Activated T-helper 1 cell treated with Interleukin-2 at 50 U/mL for 16 hours (primary cell): Measurements from ENCODE around the gene ASPHD1.
"Not testable (repeated sequence)": the region's sequence is repeated elsewhere in the genome, so short reads cannot be mapped to it uniquely, and the experiment has no call there.

Experiments used
- DNase-seq: peaks from one replicate; pipeline ENCODE4 v3.0.0-alpha.2; 2020; ENCODE audit warnings: low read depth

ASPHD1 gene

GRCh38 chr16:29877266-29877961, 22.9 kb upstream of the ASPHD1 start:
- DNase-seq = no peak

GRCh38 chr16:29878172-29878571, 22.1 kb upstream of the ASPHD1 start:
- DNase-seq = no peak

- no peak for DNase-seq
Observed at GRCh38 chr16:29881050-29881449, 19.2 kb upstream of the ASPHD1 start.

GRCh38 chr16:29883987-29884386, 16.3 kb upstream of the ASPHD1 start:
- DNase-seq = no peak

- not testable (repeated sequence) for DNase-seq
Observed at GRCh38 chr16:29889372-29889771, 10.9 kb upstream of the ASPHD1 start.

- no peak for DNase-seq
Observed at GRCh38 chr16:29891525-29892457, 8.5 kb upstream of the ASPHD1 start.

GRCh38 chr16:29892458-29892813, 7.9 kb upstream of the ASPHD1 start:
- no peak for DNase-seq

GRCh38 chr16:29893553-29893952, 6.7 kb upstream of the ASPHD1 start:
- DNase-seq = no peak

- DNase-seq = no peak
Observed at GRCh38 chr16:29894352-29894751, 5.9 kb upstream of the ASPHD1 start.

- no peak for DNase-seq
Observed at GRCh38 chr16:29896841-29897240, 3.4 kb upstream of the ASPHD1 start.

GRCh38 chr16:29897333-29897732, 3.0 kb upstream of the ASPHD1 start:
- DNase-seq = no peak

- DNase-seq = no peak
Observed at GRCh38 chr16:29898135-29898803, 2.0 kb upstream of the ASPHD1 start.

GRCh38 chr16:29898804-29899515, 1.3 kb upstream of the ASPHD1 start:
- DNase-seq = no peak

- DNase-seq = no peak
Observed at GRCh38 chr16:29899516-29900101, 679 bp upstream of the ASPHD1 start, which contains the start of gene SEZ6L2. Gene SEZ6L2, minus strand, starts transcription at chr16:29899550. Its CDS starts 531 bp downstream, at chr16:29899019.

- no peak for DNase-seq
Observed at GRCh38 chr16:29900888-29901606, 759 bp downstream of the ASPHD1 start.

- DNase-seq = no peak
Observed at GRCh38 chr16:29901607-29901945, 1.3 kb downstream of the ASPHD1 start.

- no peak for DNase-seq
Observed at GRCh38 chr16:29903590-29903989, 3.3 kb downstream of the ASPHD1 start.

GRCh38 chr16:29904947-29905346, 4.7 kb downstream of the ASPHD1 start:
- no peak for DNase-seq

- DNase-seq = no peak
Observed at GRCh38 chr16:29905668-29906067, 5.4 kb downstream of the ASPHD1 start.

- no peak for DNase-seq
Observed at GRCh38 chr16:29906520-29907244, 6.4 kb downstream of the ASPHD1 start.
